Nucleus accumbens (tissue), 56 donors: ENCODE measurements around the gene STUM.
"Not testable (repeated sequence)": the region's sequence is repeated elsewhere in the genome, so short reads cannot be mapped to it uniquely, and the experiment has no call there.

Experiments
- DNase-seq, 56 donors: peaks; one replicate each; lab custom pipeline; 2025; lab: John Stamatoyannopoulos, UW

The STUM gene

GRCh38 chr1:226634166-226634588, 85.6 kb downstream of the STUM start:
- DNase-seq, result peak in 49 of 56 donors; percentile 30 to 93 (median 68)

- no peak for DNase-seq
Observed at GRCh38 chr1:226634611-226635246, 86.2 kb downstream of the STUM start.

DNA sequence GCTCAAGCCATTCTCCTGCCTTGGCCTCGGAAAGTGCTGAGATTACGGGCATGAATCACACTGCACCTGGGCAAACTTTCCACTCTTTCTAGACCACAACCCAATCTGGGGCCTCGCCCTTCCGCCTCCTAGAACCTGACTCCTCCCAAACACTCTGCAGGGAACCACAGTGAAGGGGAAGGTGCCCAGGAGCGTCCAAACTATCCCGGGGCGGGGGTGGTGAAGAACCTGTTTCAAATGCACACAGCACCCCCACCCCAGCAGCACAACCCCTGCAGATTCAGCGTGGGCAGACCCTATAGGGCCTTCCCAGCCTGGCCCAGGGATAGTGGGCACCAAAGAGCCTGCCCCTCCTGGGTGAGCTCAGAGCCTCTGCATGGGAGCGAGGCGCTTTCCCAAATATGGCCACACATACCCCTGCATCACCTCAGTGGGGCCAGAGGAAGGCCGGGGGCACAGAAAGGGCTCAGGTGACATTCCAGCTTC, 86.9 kb downstream of the STUM start:
- DNase-seq, result no peak

- DNase-seq, result no peak
Observed at GRCh38 chr1:226636847-226637096, 88.2 kb downstream of the STUM start.

- peak in 1 of 56 donors; percentile 29 for DNase-seq
Observed at GRCh38 chr1:226637147-226637935, 88.8 kb downstream of the STUM start.

DNA sequence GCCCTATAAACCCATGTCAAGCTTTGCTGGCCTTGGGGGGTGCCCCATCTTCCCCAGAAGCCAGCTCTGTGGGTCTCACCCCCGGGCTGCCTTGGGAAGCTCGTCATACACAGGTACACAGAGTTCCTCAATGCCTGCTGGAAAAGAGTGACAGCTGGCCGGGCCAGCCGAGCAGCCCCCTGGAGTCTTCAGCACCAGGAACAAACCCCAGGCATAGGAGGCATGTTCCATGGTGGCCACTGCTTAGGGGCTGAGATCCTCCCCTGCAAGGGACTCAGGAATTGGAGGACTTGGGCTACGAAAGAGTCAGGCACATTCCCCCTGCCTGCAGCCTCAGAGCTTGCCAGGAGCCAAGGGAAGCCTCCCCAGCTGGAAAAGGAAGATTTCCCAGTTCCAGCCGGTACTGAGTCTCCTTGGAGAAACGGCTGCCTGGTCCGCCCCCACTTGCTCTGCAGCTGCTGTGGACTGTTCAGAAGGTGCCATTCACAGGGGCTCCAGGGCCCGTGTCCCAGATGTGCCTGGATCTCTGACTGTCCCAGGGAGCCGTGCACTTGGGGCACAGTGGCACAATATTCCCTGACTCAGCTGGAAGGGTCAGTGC, 89.5 kb downstream of the STUM start:
- DNase-seq, result peak in 1 of 56 donors; percentile 24

DNA sequence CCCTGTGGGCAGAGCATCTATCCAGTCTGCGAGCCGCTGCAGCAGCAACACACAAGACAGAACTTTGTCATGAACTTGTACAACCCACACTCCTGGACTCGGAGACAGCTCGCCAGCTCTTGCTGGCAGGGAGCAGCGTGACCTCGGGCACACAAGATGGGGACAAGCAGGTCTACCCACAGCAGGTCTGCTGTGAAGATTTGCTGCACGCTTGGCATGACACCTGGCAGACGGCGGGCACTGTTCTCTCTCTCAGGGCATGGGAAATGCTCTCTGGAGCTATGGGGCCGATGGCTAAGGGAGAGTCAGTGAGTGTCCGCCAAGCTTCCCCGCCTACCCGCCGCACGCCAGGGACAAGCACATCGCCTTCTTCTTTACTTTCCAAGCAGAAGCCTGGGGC, 90.0 kb downstream of the STUM start:
- no peak for DNase-seq

DNA sequence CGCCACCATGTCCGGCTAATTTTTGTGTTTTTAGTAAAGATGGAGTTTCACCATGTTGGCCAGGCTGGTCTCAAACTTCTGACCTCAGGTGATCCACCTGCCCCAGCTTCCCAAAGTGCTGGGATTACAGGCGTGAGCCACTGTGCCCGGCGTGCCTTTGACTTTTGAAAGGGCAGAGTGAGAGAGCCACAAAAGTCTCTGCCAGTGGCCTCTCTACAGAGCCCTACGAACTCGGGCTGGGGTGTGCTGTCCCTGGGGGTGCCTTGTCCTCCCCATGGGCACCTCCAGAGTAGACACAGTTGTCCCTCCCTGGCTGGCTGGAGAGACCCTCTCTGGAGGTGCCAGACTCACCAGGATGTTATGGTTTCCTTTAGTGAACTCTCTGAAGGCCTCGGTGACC, 90.6 kb downstream of the STUM start:
- DNase-seq, result not testable (repeated sequence)

DNA sequence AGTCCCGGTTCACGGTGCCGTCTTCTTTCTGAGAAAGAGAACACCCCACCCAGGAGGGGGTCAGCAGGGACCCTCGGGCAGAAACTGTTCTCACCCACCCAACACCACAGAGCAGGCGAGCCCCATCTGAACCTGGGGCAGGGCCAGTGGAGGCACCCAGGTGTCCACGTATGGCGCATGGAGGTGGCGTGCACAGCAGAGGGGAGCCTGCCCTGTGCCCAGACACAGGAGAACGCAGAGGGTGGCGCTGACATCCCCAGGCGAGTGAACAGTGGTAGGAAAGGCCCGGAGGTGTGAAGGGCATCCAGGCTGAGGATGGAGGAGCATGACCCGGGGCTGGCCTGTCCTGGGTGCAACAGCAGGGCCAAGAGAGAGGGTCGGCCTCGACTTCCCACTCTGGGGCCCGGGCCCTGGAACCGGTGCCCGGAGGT, 91.1 kb downstream of the STUM start:
- DNase-seq, result no peak

GRCh38 chr1:226640321-226641136, 92.0 kb downstream of the STUM start:
- DNase-seq, result no peak

- no peak for DNase-seq
Observed at GRCh38 chr1:226641671-226642231, 93.2 kb downstream of the STUM start.

GRCh38 chr1:226642421-226642820, 93.9 kb downstream of the STUM start:
- no peak for DNase-seq

GRCh38 chr1:226643177-226643576, 94.6 kb downstream of the STUM start:
- peak in 18 of 56 donors; percentile 23 to 68 (median 46) for DNase-seq

GRCh38 chr1:226643611-226644540, 95.3 kb downstream of the STUM start:
- peak in 1 of 56 donors; percentile 39 for DNase-seq

DNA sequence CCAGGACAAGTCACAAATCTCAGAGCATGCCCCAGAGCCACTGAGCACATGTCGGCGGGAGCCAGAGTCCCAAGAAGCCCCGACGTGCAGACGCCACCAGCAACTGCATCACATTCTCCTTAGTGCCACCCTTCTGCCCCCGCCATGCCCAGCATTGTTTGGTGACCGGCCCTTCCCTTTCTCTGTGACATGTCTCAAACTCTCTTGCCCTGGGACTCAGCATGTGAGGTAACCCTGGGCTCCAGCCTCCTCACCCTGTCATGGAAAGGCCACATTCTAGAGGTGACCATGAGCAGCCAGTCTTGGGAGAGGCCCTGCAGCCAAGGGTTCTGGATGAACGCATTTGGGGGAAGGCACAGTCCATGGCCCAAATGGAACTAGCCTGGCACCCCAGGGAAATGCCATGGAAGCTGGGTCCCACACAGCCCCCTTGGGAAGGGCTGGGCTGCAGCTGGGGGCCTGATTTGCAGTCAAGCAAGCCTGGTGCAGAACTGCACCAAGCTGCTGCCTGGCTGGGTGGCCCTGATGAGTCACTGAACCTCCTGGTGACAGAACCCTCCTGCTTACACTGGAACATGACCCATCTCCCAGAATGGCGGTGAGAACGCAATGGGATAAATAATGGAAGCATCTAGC, 96.1 kb downstream of the STUM start:
- DNase-seq, result no peak

GRCh38 chr1:226645279-226645976, 96.9 kb downstream of the STUM start:
- DNase-seq, result no peak

- no peak for DNase-seq
Observed at GRCh38 chr1:226646026-226646869, 97.7 kb downstream of the STUM start.
